Large intestine (tissue), 3 donors: ENCODE results near the gene FABP3. TPM values are rescaled to one million over a fixed set of nuclear protein-coding genes. Genes with fewer than 3 reads are reported as not detected.
"Not testable (repeated sequence)": the region's sequence is repeated elsewhere in the genome, so short reads cannot be mapped to it uniquely, and the experiment has no call there.

ENCODE experiments used
- DNase-seq, 2 donors: peaks; one replicate each; pipeline versions ENCODE4 v3.0.0 to v3.0.0-alpha.2; 2013
- H3K27ac ChIP-seq: one replicate; pipeline ENCODE4 v1.5.1; 2013; ENCODE audit warnings: low read length
- H3K27me3 ChIP-seq: 2 replicates; pipeline ENCODE4 v1.6.1; 2013; ENCODE audit warnings: low read length; ENCODE audit not compliant: control insufficient read depth, insufficient read depth
- H3K36me3 ChIP-seq: 2 replicates; pipeline ENCODE4 v1.6.1; 2013; ENCODE audit warnings: low read length; ENCODE audit not compliant: control insufficient read depth, insufficient read depth
- H3K4me1 ChIP-seq: one replicate; pipeline ENCODE4 v1.6.1; 2013; ENCODE audit warnings: low read length; ENCODE audit not compliant: control insufficient read depth, insufficient read depth
- H3K4me3 ChIP-seq: one replicate; pipeline ENCODE4 v1.5.1; 2013; ENCODE audit warnings: low read length
- H3K9me3 ChIP-seq: one replicate; pipeline ENCODE4 v1.6.1; 2013; ENCODE audit warnings: mild to moderate bottlenecking, low read depth, low read length, moderate library complexity; ENCODE audit not compliant: control insufficient read depth
- WGBS: methylation state at CpG from one replicate; pipeline ENCODE4 v1.1.5; 2013; ENCODE audit warnings: low lambda C conversion rate; ENCODE audit not compliant: insufficient coverage; 5-methylcytosine and 5-hydroxymethylcytosine counted together
- polyA plus RNA-seq: library from polyadenylated mRNA; unstranded; fragments of 120-200 nt; gene quantifications from one replicate; pipeline ENCODE4 v1.2.1, GENCODE V29; 2013

FABP3 gene
- polyA plus RNA-seq, 1 donor: 31.8 TPM

DNA sequence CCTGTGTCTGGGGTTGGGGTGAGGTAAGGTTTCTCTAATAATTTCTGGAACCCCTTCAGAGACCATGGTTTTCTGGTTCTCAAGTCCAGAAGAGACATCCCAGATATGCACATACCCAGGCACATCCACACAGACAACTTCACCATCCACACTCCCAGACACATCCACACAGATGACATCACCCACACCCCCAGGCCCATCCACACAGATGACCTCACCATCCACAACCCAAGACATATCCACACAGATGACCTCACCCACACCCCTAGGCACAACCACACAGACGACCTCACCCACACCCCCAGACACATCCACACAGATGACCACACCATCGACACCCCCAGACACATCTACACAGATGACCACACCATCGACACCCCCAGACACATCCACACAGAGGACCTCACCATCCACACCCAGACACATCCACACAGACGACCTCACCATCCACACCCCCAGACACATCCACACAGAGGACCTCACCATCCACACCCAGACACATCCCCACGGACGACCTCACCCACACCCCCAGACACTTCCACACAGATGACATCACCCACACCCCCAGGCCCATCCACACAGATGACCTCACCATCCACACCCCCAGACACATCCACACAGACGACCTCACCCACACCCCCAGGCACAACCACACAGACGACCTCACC is 13.8 kb upstream of the FABP3 start:
- H3K27me3 ChIP-seq, H3K27ac ChIP-seq, H3K9me3 ChIP-seq, DNase-seq, H3K36me3 ChIP-seq, H3K4me3 ChIP-seq: not testable (repeated sequence)
- WGBS: no CpG with 5 or more reads among the region's 8 CpGs
- peaks cover 20% of the 10 kb centered on the region for H3K4me1 ChIP-seq

- H3K36me3 ChIP-seq: no peaks in the 10 kb centered on the region
- no peaks in the 10 kb centered on the region for H3K4me1 ChIP-seq
- WGBS: no CpG with 5 or more reads among the region's 1 CpG
- H3K9me3 ChIP-seq: no peaks in the 10 kb centered on the region
- DNase-seq: no peak
- no peak overlapping the region for H3K4me3 ChIP-seq
- H3K27me3 ChIP-seq: no peaks in the 10 kb centered on the region
- no peak overlapping the region for H3K27ac ChIP-seq
Observed at GRCh38 chr1:31383967-31384366, 11.1 kb upstream of the FABP3 start.

DNA sequence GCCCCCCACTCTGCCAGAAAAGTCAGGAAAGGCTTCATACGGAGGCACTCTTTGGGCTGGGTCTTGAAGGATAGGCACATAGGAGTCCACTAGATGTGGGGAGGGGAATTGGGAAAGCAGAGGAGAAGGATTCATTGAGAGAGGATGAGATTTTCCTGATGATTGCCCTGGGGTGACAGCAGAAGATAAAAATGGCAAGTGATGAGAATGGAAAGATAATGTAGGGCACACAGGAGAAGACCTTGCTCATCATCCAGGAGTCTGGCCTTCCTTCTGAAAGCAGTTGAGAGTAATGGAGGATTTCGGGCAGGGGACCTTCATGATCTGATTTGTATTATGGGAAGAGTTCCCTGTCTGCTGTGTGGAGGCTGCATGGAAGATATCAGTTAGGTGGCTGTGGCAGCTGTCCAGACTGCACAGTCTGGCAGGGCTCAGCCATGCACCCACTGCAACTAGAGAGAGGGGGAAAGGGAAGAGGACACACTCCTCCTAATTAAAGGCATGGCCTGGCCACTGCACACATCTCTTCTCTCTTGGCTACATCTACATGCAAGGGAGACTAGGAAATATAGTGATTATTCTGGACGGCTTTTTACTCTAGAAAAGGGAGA is 9.6 kb upstream of the FABP3 start:
- Histone ChIP-seq H3K9me3 (no peaks in the 10 kb centered on the region), H3K27me3 (no peaks in the 10 kb centered on the region)

DNA sequence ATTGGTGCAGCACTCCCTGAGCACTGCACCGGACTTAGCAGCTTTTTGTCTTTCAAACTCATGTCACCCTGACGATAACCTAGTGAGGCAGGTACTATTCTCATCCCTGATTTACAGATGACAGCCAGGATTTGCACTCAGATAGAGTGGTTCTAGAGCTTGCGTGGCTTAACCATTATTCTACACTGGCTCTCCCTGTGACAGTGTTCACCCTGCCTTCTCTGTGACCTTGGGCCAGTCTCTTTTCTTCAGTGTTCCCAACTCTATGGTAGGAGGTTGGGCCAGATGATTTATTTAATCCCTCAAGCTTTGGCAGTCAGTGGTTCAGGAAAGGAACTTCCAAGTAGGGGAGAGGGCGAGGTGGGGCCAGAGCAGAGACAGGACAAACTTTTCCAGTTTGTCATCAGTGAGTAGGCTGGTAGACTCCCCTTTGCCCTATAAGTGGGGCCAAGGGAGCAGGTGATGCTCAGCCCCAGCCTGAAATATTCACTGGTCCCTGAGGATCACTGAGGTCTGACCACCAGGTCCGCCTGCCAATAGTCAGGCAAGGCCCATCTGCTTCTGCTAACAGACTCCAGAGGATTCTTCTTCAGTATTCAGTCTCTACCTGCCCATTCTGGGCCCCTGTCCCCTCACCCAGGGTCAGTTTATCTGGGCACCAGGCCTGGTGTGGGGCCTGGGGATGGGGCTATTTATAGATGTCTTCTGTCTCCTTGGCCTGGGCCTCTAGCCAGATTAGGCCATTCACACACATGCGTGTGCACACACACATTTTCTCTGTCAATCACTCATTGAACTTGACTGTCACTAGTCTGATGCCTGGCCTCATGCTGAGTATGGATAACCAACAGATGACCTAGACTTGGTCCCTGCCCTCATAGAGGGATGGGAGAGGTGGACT is 8.8 kb upstream of the FABP3 start:
- Histone ChIP-seq H3K27me3 (no peaks in the 10 kb centered on the region), H3K36me3 (no peaks in the 10 kb centered on the region), H3K4me3 (no peak overlapping the region), H3K4me1 (peaks cover 14% of the 10 kb centered on the region), H3K9me3 (no peaks in the 10 kb centered on the region), H3K27ac (no peak overlapping the region)
- no peak for DNase-seq
- WGBS: no CpG with 5 or more reads among the region's 6 CpGs

More for the DNA sequence above, 9.6 kb upstream of the FABP3 start:
- no peak for DNase-seq
- H3K27ac ChIP-seq: no peak overlapping the region
- no peak overlapping the region for H3K4me3 ChIP-seq
- H3K36me3 ChIP-seq: no peaks in the 10 kb centered on the region
- peaks cover 6% of the 10 kb centered on the region for H3K4me1 ChIP-seq
- WGBS: no CpG with 5 or more reads among the region's 3 CpGs

GRCh38 chr1:31380181-31380580 is 7.3 kb upstream of the FABP3 start:
- Histone ChIP-seq H3K4me3 (no peak overlapping the region), H3K27ac (no peak overlapping the region), H3K4me1 (peaks cover 23% of the 10 kb centered on the region), H3K36me3 (no peaks in the 10 kb centered on the region), H3K27me3 (no peaks in the 10 kb centered on the region), H3K9me3 (no peaks in the 10 kb centered on the region)
- no CpG with 5 or more reads among the region's 3 CpGs for WGBS
- DNase-seq: no peak

DNA sequence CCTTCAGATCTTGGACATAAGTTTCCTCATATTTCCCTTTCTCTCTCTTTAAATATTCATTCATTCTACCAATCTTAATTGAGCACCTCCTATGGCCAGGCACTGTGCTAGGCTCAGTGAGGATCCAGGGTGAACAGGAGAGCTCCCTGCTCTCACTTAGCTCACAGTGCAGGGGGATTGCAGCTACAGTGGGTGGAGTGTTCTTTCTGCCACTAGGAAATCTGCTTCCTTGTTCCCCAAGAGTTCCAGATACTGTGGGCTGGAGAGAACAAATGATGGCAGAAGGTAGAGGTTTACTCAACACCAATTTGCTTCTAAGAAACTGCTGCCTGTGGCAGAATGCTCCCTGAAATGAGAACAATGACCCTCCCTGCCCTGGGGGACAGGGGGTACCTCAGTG is 5.1 kb upstream of the FABP3 start:
- DNase-seq: no peak
- Histone ChIP-seq H3K4me3 (no peak overlapping the region), H3K9me3 (no peaks in the 10 kb centered on the region), H3K27me3 (no peaks in the 10 kb centered on the region), H3K27ac (no peak overlapping the region), H3K4me1 (peaks cover 41% of the 10 kb centered on the region), H3K36me3 (no peaks in the 10 kb centered on the region)

DNA sequence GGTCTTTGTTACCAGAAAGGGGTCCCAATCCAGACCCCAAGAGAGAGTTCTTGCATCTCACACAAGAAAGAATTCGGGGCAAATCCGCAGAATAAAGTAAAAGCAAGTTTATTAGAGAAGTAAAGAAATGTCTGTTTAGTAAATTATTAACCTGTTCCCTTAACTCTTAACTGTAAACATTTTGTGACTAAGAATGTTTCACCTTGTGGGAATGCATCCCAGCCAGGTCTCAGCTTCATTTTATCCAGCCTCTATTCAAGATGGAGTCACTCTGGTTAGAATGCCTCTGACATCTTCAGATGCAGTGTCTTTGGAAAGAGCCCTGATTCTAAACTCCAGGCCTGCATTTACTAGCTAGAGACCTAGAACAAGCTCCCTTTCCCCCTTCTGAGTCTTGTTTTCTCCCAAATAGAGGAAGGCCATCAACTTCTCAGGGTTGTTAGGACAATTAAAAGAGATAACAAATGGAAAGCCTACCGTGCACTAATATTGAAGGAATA is 4.5 kb upstream of the FABP3 start:
- H3K27ac ChIP-seq: no peak overlapping the region
- no peaks in the 10 kb centered on the region for H3K27me3 ChIP-seq
- no peaks in the 10 kb centered on the region for H3K36me3 ChIP-seq
- peaks cover 47% of the 10 kb centered on the region for H3K4me1 ChIP-seq
- no peak overlapping the region for H3K4me3 ChIP-seq
- DNase-seq: no peak
- no peaks in the 10 kb centered on the region for H3K9me3 ChIP-seq
- WGBS: no CpG with 5 or more reads among the region's 3 CpGs

DNA sequence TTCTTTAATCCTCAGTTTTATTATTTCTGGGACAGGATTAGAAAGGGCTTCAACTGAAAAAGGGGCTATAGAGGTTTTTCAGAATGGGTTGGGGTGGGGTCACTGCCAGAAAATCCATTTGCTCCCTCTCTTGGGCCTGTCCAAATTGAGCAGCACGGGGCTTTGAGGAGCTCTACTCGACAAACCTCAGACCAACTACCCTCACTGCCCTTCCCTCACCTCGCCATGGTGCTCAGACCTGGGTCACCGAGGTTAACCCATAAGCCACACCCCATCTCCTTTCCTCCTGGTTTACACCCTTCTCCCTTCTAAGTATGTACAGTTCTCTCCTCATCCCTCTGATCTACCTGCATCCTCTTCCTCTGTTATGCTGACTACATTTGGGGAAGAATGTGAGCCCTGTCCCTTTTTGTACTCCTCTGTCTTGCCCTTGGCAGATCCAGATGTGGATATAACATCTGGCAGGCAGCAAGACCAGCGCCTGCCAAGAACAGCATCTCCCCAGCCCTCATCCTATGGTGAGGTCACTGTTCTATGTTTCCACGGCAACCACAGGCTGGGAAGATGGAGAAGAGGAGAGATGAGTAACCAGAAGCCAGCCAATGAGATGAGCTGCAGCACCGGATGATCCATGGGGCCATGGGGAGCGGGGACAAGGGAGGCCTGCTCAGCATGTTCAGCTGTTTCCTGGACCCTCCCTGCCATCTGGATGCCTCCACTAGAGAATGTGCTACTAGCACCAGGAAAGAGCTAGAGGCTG is 3.7 kb upstream of the FABP3 start:
- no peaks in the 10 kb centered on the region for H3K9me3 ChIP-seq
- H3K4me3 ChIP-seq: no peak overlapping the region
- H3K4me1 ChIP-seq: peaks cover 55% of the 10 kb centered on the region
- WGBS: no CpG with 5 or more reads among the region's 8 CpGs
- no peaks in the 10 kb centered on the region for H3K27me3 ChIP-seq
- peak in 1 of 2 donors; percentile 55 for DNase-seq
- H3K27ac ChIP-seq: peak overlapping the region; percentile 31
- no peaks in the 10 kb centered on the region for H3K36me3 ChIP-seq

- peak overlapping the region; percentile 87 for H3K27ac ChIP-seq
- no peaks in the 10 kb centered on the region for H3K36me3 ChIP-seq
- peak in 1 of 2 donors; percentile 39 for DNase-seq
- H3K4me1 ChIP-seq: peaks cover 71% of the 10 kb centered on the region
- WGBS: no CpG with 5 or more reads among the region's 7 CpGs
- H3K27me3 ChIP-seq: no peaks in the 10 kb centered on the region
- no peak overlapping the region for H3K4me3 ChIP-seq
- no peaks in the 10 kb centered on the region for H3K9me3 ChIP-seq
Observed at GRCh38 chr1:31374511-31375196, 1.8 kb upstream of the FABP3 start.
